Cardiac fibroblast (primary cell): Measurements from ENCODE around the gene NINJ1.

Source experiments
- DNase-seq, 2 donors: peaks; one replicate each; pipeline versions ENCODE4 v3.0.0 to v3.0.0-alpha.2; 2010; ENCODE audit warnings: low read depth in 2 of 2
- H3K4me3 ChIP-seq, 2 donors: replicated peaks in 1 of 2; 1 replicate in 1 of 2; 2 replicates in 1 of 2; pipeline ENCODE4 v1.5.1; 2011; ENCODE audit warnings: low read depth in 2 of 2, low read length in 2 of 2, mild to moderate bottlenecking in 2 of 2, moderate library complexity in 1 of 2
- TF ChIP-seq, protein P1 (sequence below): IDR thresholded peaks from one replicate; pipeline ENCODE4 v1.5.1; 2011; ENCODE audit warnings: low read depth, mild to moderate bottlenecking, low read length, inconsistent platforms

The NINJ1 gene

DNA sequence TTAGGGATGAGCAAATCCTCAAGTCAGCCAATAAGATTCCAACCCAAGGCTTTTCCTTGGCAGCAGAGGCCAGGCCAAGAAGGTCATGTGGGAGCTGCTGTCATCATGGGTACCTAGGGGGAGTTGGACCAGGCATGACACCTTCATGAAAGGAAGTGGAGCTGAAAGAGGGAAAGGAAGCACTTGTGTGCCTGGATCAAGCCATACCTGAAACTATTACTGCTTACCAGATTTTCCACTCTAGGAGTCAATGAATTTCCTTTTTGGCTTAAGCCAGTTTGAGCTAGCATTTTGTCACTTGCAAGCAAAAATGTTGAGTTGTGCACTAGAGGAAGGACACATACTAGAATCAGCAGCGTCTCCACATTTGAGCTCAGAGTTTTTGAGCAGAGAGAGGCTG is 35.4 kb upstream of the NINJ1 start:
- no peak overlapping the region for H3K4me3 ChIP-seq
- TF ChIP-seq, protein P1, sequence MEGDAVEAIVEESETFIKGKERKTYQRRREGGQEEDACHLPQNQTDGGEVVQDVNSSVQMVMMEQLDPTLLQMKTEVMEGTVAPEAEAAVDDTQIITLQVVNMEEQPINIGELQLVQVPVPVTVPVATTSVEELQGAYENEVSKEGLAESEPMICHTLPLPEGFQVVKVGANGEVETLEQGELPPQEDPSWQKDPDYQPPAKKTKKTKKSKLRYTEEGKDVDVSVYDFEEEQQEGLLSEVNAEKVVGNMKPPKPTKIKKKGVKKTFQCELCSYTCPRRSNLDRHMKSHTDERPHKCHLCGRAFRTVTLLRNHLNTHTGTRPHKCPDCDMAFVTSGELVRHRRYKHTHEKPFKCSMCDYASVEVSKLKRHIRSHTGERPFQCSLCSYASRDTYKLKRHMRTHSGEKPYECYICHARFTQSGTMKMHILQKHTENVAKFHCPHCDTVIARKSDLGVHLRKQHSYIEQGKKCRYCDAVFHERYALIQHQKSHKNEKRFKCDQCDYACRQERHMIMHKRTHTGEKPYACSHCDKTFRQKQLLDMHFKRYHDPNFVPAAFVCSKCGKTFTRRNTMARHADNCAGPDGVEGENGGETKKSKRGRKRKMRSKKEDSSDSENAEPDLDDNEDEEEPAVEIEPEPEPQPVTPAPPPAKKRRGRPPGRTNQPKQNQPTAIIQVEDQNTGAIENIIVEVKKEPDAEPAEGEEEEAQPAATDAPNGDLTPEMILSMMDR = no peak
- DNase-seq = no peak

DNA sequence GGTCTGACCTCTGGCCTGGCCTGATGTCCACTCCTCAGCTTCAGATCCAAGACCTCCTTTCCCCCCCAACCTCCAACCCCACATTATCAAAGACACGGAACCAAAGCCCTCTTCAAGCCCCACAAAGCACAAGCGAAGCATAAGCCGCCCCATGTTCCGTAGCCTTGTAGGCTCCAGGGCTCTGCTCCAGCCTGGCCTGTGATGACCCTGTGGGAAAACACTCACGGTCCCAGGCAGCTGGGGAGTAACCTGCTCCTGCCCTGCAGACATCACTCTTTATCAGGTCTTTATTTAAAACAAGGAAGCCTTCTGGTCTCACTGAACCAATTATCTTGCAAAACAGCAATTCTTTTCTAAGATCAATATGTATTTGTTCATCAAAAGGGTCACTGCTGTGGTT is 34.5 kb upstream of the NINJ1 start:
- TF ChIP-seq, protein P1 = no peak
- DNase-seq = no peak

DNA sequence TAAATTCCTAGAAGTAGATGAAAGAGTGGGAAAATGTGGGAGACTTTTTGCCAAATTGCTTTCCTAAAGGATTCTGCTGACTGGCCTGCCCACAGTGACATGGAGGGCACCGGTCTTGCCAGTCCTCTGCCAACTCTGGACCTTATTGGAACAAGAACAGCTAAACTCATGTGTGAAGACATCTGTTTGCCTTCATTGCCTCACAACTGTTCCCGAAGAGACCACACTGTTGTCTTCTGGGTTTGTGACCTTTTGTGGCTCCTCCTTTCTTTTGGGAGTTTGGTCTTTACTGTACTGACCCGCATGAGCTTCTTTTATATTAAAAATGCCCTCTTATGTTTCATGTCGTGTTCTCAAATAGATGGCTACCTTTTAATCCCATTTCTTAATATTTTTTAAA is 33.8 kb upstream of the NINJ1 start:
- TF ChIP-seq, protein P1 = no peak
- no peak overlapping the region for H3K4me3 ChIP-seq
- DNase-seq = no peak

More for the DNA sequence above, 34.5 kb upstream of the NINJ1 start:
- no peak overlapping the region for H3K4me3 ChIP-seq

DNA sequence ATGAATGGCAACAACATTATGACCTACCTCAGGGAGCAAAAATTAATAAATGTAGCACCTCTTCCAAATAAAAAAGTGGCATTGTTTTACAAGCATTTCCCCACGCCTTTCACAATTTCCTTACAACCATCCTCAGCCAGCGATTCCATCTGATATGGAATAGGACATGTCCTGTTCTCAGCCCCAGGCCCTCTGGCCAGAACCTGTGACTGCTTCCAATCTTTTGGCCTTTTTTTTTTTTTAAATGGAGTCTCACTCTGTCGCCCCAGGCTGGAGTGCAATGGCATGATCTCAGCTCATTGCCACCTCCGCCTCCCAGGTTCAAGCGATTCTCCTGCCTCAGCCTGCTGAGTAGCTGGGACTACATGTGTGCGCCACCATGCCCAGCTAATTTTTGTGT is 33.1 kb upstream of the NINJ1 start:
- no peak overlapping the region for H3K4me3 ChIP-seq
- TF ChIP-seq, protein P1 = no peak
- DNase-seq = no peak

GRCh38 chr9:93166699-93167098 is 32.6 kb upstream of the NINJ1 start:
- TF ChIP-seq, protein P1 = no peak
- H3K4me3 ChIP-seq = no peak overlapping the region

GRCh38 chr9:93164085-93164484 is 30.0 kb upstream of the NINJ1 start:
- H3K4me3 ChIP-seq = no peak overlapping the region
- TF ChIP-seq, protein P1 = no peak
- no peak for DNase-seq

More at GRCh38 chr9:93166699-93167098, 32.6 kb upstream of the NINJ1 start:
- DNase-seq = no peak
